PC-3 (cell line): ENCODE measurements around the gene PLCB4. TPM values are rescaled to one million over a fixed set of nuclear protein-coding genes. Genes with fewer than 3 reads are reported as not detected.

Source experiments
- ATAC-seq: fragments of 200-7000 bp; cut with Tn5 transposase; 2 replicates; pipeline ENCODE4 v1.9.1; 2020; ENCODE audit warnings: mild to moderate bottlenecking, moderate library complexity
- BruUV-seq: library from RNA; stranded (reverse); fragments of 400-500 nt; replicated peaks from 2 replicates; lab custom pipeline; 2021; lab: Mats Ljungman, UMichigan
- CTCF ChIA-PET: fragments of 300-600 bp; sonication (Branson Sonifier 250); formaldehyde crosslinking; loops from one replicate; lab custom pipeline; 2022; ENCODE audit warnings: antibody characterized with exemption; lab: Charles Lee
- POLR2A ChIA-PET: fragments of 300-600 bp; sonication (Branson Sonifier 250); formaldehyde crosslinking; loops from one replicate; lab custom pipeline; 2022; ENCODE audit warnings: antibody characterized with exemption; ENCODE audit not compliant: unreplicated experiment; lab: Charles Lee
- DNase-seq: peaks from one replicate; pipeline ENCODE4 v3.0.0-alpha.2; 2015
- H2AFZ ChIP-seq: fragments of 300-600 bp; sonication (generic); 2 replicates; pipeline ENCODE4 v1.6.0; 2016; ENCODE audit warnings: antibody characterized with exemption, low read length
- H3F3A ChIP-seq: fragments of 300-600 bp; sonication (generic); one replicate; pipeline ENCODE4 v1.6.0; 2017; ENCODE audit warnings: antibody characterized with exemption, low read length, control low read depth, mild to moderate bottlenecking; ENCODE audit not compliant: unreplicated experiment
- H3K27ac ChIP-seq: fragments of 300-600 bp; sonication (generic); 2 replicates; pipeline ENCODE4 v1.5.1; 2016; ENCODE audit warnings: mild to moderate bottlenecking, low read length
- H3K27me3 ChIP-seq: fragments of 300-600 bp; sonication (generic); 2 replicates; pipeline ENCODE4 v1.6.1; 2016; ENCODE audit warnings: low read length, mixed read lengths
- H3K36me3 ChIP-seq: fragments of 300-600 bp; sonication (generic); 2 replicates; pipeline ENCODE4 v1.6.1; 2016; ENCODE audit warnings: low read depth, mixed run types, low read length, mixed read lengths
- H3K4me1 ChIP-seq: fragments of 300-600 bp; sonication (generic); 2 replicates; pipeline ENCODE4 v1.5.1; 2016; ENCODE audit warnings: low read length; ENCODE audit not compliant: insufficient read depth
- H3K4me2 ChIP-seq: fragments of 300-600 bp; sonication (generic); 2 replicates; pipeline ENCODE4 v1.6.0; 2016; ENCODE audit warnings: low read length
- H3K4me3 ChIP-seq: fragments of 300-600 bp; sonication (generic); 2 replicates; pipeline ENCODE4 v1.5.1; 2016; ENCODE audit warnings: mild to moderate bottlenecking, low read length, mixed read lengths
- H3K79me2 ChIP-seq: fragments of 300-600 bp; sonication (generic); 2 replicates; pipeline ENCODE4 v1.6.1; 2017; ENCODE audit warnings: low read length, mixed read lengths
- H3K9ac ChIP-seq: fragments of 300-600 bp; sonication (generic); 2 replicates; pipeline ENCODE4 v1.6.0; 2016; ENCODE audit warnings: mild to moderate bottlenecking, low read length
- H3K9me2 ChIP-seq: fragments of 300-600 bp; sonication (generic); replicated peaks from 2 replicates; pipeline ENCODE4 v1.6.1; 2016; ENCODE audit warnings: mixed run types, low read length, mixed read lengths
- H3K9me3 ChIP-seq: fragments of 300-600 bp; sonication (generic); 2 replicates; pipeline ENCODE4 v1.6.1; 2016; ENCODE audit warnings: low read length, mixed read lengths
- H4K20me1 ChIP-seq: fragments of 300-600 bp; sonication (generic); 2 replicates; pipeline ENCODE4 v1.6.1; 2016; ENCODE audit warnings: low read length, mixed read lengths
- CTCF ChIP-seq: fragments of 300-600 bp; sonication (generic); conservative IDR thresholded peaks from 2 replicates; pipeline ENCODE4 v1.5.1; 2017; ENCODE audit warnings: antibody characterized with exemption, low read depth, mild to moderate bottlenecking, low read length
- EZH2 ChIP-seq: fragments of 300-600 bp; sonication (generic); IDR thresholded peaks from one replicate; pipeline ENCODE4 v1.6.1; 2017; ENCODE audit warnings: antibody characterized with exemption, mild to moderate bottlenecking, low read length; ENCODE audit not compliant: unreplicated experiment
- EZH2phosphoT487 ChIP-seq: fragments of 300-600 bp; sonication (generic); IDR thresholded peaks from 2 replicates; pipeline ENCODE4 v1.6.1; 2018; ENCODE audit warnings: mild to moderate bottlenecking, antibody characterized with exemption, low read length, borderline replicate concordance
- intact Hi-C: fragments of 100-400 bp; cut with micrococcal nuclease; formaldehyde crosslinking; loops from 2 replicates; pipeline ENCODE4 v1.9.0; 2023
- total RNA-seq: library from RNA; depleted of rRNA; stranded (reverse); fragments of >200 nt; gene quantifications from 2 replicates; pipeline ENCODE4 v1.2.3, GENCODE V29; 2014

Gene PLCB4
- total RNA-seq, 1 experiment from 2014 or later: 25.4 TPM

DNA sequence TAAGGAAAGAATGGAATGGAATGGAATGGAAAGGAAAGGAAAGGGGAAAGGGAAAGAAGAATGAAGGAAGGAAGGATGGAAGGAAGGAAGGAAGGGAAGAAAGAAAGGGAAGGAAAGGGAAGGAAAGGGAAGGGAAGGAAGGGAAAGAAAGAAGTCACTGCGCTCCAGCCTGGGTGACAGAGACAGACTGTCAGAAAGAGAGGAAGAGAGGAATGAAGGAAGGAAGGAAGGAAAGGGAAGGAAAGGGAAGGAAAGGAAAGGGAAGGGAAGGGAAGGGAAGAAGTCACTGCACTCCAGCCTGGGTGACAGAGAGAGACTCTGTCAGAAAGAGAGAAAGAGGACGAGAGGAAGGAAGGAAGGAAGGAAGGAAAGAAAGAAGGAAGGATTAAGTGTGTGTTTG is 224.3 kb downstream of the PLCB4 start:
- no peak for DNase-seq
- no peaks in the 10 kb centered on the region for H3K36me3 ChIP-seq
- H3F3A ChIP-seq: peaks cover 4% of the 10 kb centered on the region
- H3K9ac ChIP-seq: no peak overlapping the region
- peaks cover 18% of the 10 kb centered on the region for H3K4me1 ChIP-seq
- TF ChIP-seq CTCF (no peak), EZH2 (no peak), EZH2phosphoT487 (no peak)
- POLR2A ChIA-PET: no interaction called here
- no peak overlapping the region for H3K4me2 ChIP-seq
- H3K27ac ChIP-seq: no peak overlapping the region
- H3K4me3 ChIP-seq: no peak overlapping the region
- 0 out of 2 replicates have a peak, but pooled peaks cover 4% of the 10 kb centered on the region for H4K20me1 ChIP-seq
- ATAC-seq: no peak
- no peaks in the 10 kb centered on the region for H3K27me3 ChIP-seq
- no peaks in the 10 kb centered on the region for H3K9me3 ChIP-seq
- no peak overlapping the region for H2AFZ ChIP-seq
- CTCF ChIA-PET: no interaction called here
- 0 out of 2 replicates have a peak, but pooled peaks cover 5% of the 10 kb centered on the region for H3K79me2 ChIP-seq
- no TSS peak for BruUV-seq
- intact Hi-C loops: loop anchor here (5.0 to 10.0 kb wide), 2 partner anchors 51 to 358 kb away; no protein-coding TSS in a partner anchor
- H3K9me2 ChIP-seq: no peaks in the 10 kb centered on the region

GRCh38 chr20:9294041-9294440 is 225.2 kb downstream of the PLCB4 start:
- CTCF ChIA-PET: interaction anchor here (1.2 kb wide), 1 partner anchor 440 kb away, joined by 12 read pairs; no protein-coding TSS in a partner anchor
- Histone ChIP-seq H4K20me1 (0 out of 2 replicates have a peak, but pooled peaks cover 4% of the 10 kb centered on the region), H3K9me3 (no peaks in the 10 kb centered on the region), H3K9ac (no peak overlapping the region), H3K27ac (no peak overlapping the region), H2AFZ (no peak overlapping the region), H3K79me2 (0 out of 2 replicates have a peak, but pooled peaks cover 5% of the 10 kb centered on the region), H3F3A (peaks cover 4% of the 10 kb centered on the region), H3K4me1 (peaks cover 22% of the 10 kb centered on the region), H3K4me3 (no peak overlapping the region), H3K27me3 (no peaks in the 10 kb centered on the region), H3K36me3 (no peaks in the 10 kb centered on the region), H3K9me2 (no peaks in the 10 kb centered on the region), H3K4me2 (peak overlapping the region; percentile 58)
- intact Hi-C loops: loop anchor here (1.0 to 10.0 kb wide), 3 partner anchors 52 to 440 kb away; no protein-coding TSS in a partner anchor
- DNase-seq (peak; percentile 87), ATAC-seq (peak; percentile 98)
- TF ChIP-seq CTCF (no peak), EZH2 (no peak), EZH2phosphoT487 (no peak)
- POLR2A ChIA-PET: interaction anchor here (0.6 to 1.0 kb wide), 2 partner anchors 14 to 172 kb away, joined by 3 to 5 read pairs; no protein-coding TSS in a partner anchor
- BruUV-seq: no TSS peak

- DNase-seq: peak; percentile 29
- H3K4me3 ChIP-seq: no peak overlapping the region
- H3K9ac ChIP-seq: no peak overlapping the region
- peak; percentile 51 for ATAC-seq
- H3F3A ChIP-seq: no peaks in the 10 kb centered on the region
- no peaks in the 10 kb centered on the region for H3K9me2 ChIP-seq
- H3K27me3 ChIP-seq: no peaks in the 10 kb centered on the region
- intact Hi-C loops: loop anchor here (10.0 kb wide), 1 partner anchor 364 kb away; no protein-coding TSS in a partner anchor
- CTCF ChIA-PET: no interaction called here
- peaks cover 36% of the 10 kb centered on the region for H3K4me1 ChIP-seq
- no peaks in the 10 kb centered on the region for H3K36me3 ChIP-seq
- H3K79me2 ChIP-seq: 0 out of 2 replicates have a peak, but pooled peaks cover 5% of the 10 kb centered on the region
- peak overlapping the region; percentile 17 for H3K27ac ChIP-seq
- no peaks in the 10 kb centered on the region for H3K9me3 ChIP-seq
- BruUV-seq: no TSS peak
- H3K4me2 ChIP-seq: no peak overlapping the region
- H4K20me1 ChIP-seq: no peaks in the 10 kb centered on the region
- no peak overlapping the region for H2AFZ ChIP-seq
- TF ChIP-seq EZH2 (no peak), CTCF (no peak)
- POLR2A ChIA-PET: no interaction called here
Observed at GRCh38 chr20:9298906-9299305, 230.0 kb downstream of the PLCB4 start.
